GM10266 (cell line): ENCODE measurements around the gene MRPL11.

Experiments
- DNase-seq: peaks from one replicate; pipeline ENCODE4 v3.0.0; 2012; ENCODE audit errors: extremely low spot score
- CTCF ChIP-seq: IDR thresholded peaks from 2 replicates; pipeline ENCODE4 v1.5.1; 2012; ENCODE audit warnings: mild to moderate bottlenecking, low read depth; ENCODE audit not compliant: control insufficient read depth, insufficient read depth; ENCODE audit errors: missing control alignments

Gene MRPL11

GRCh38 chr11:66457826-66458225, 19.2 kb upstream of the MRPL11 start:
- no peak for TF ChIP-seq CTCF
- no peak for DNase-seq

- no peak for DNase-seq
- TF ChIP-seq CTCF, result no peak
Measured at GRCh38 chr11:66454828-66455227, 16.2 kb upstream of the MRPL11 start.

GRCh38 chr11:66454247-66454646, 15.6 kb upstream of the MRPL11 start:
- DNase-seq, result no peak

GRCh38 chr11:66451663-66452062, 13.0 kb upstream of the MRPL11 start:
- DNase-seq, result no peak
- no peak for TF ChIP-seq CTCF

More at GRCh38 chr11:66454247-66454646, 15.6 kb upstream of the MRPL11 start:
- TF ChIP-seq CTCF, result no peak

GRCh38 chr11:66450560-66450959, 11.9 kb upstream of the MRPL11 start:
- DNase-seq, result no peak
- TF ChIP-seq CTCF, result no peak

GRCh38 chr11:66448523-66448922, 9.9 kb upstream of the MRPL11 start:
- no peak for TF ChIP-seq CTCF
- no peak for DNase-seq

- DNase-seq, result no peak
- TF ChIP-seq CTCF, result no peak
Measured at GRCh38 chr11:66447012-66447411, 8.4 kb upstream of the MRPL11 start.
